Measurements from ENCODE around the gene CRY2.

The CRY2 gene

DNA sequence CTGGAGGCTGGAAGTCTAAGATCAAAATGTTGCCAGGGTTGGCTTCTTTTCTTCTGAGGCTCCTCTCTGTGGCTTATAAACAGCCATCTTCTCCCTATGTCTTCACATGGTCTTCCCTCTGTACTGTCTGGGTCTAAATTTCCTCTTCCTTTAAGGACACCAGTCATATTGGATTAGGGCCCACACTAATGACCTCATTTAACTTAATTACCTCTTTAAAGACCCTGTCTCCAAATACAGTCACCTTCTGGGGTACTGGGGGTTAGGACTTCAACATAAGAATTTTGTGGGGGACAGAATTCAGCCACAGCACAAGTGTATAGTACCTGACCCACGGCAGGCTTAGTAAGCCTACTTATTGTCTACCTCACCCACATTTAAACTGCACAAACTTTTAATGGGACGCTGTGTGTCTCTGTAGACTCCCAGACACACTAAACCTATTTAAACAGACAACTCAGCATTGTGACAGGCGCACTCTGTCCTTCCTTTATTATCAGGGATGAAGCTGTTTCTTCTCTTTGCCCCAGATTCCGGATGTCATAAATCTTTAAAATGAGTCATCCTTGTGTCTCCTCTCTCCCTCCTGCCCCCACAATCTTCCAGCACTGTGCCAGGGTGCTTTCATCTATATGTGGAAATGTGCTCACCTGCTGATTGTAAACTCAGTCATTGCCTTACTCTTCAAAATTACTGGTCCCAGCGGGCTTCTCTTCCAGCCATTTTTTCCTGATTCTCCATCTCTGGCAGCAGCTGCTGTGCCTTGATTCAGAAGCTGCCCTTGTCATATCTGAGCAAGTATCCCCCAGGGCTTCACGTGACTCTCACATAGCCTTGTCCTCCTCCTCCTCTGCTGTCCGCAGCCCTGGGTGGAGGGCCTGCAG is 32.8 kb downstream of the CRY2 start:
- no peak for DNase-seq (ENCODE audit: low read depth)

- no peak for DNase-seq (ENCODE audit: low read depth)
Measured at GRCh38 chr11:45880772-45881570, 33.7 kb downstream of the CRY2 start.

GRCh38 chr11:45881708-45882368 is 34.6 kb downstream of the CRY2 start:
- DNase-seq (ENCODE audit: low read depth): no peak

- no peak for DNase-seq (ENCODE audit: low read depth)
Measured at GRCh38 chr11:45884596-45885185, 37.4 kb downstream of the CRY2 start.

GRCh38 chr11:45885274-45885920 is 38.1 kb downstream of the CRY2 start, which contains the start of gene MAPK8IP1:
TSS of gene MAPK8IP1 (plus strand) at chr11:45885651. CDS start at chr11:45885821, 170 bp downstream.
- DNase-seq (ENCODE audit: low read depth): peak; percentile 39

GRCh38 chr11:45885921-45886721 is 38.8 kb downstream of the CRY2 start:
- no peak for DNase-seq (ENCODE audit: low read depth)

DNA sequence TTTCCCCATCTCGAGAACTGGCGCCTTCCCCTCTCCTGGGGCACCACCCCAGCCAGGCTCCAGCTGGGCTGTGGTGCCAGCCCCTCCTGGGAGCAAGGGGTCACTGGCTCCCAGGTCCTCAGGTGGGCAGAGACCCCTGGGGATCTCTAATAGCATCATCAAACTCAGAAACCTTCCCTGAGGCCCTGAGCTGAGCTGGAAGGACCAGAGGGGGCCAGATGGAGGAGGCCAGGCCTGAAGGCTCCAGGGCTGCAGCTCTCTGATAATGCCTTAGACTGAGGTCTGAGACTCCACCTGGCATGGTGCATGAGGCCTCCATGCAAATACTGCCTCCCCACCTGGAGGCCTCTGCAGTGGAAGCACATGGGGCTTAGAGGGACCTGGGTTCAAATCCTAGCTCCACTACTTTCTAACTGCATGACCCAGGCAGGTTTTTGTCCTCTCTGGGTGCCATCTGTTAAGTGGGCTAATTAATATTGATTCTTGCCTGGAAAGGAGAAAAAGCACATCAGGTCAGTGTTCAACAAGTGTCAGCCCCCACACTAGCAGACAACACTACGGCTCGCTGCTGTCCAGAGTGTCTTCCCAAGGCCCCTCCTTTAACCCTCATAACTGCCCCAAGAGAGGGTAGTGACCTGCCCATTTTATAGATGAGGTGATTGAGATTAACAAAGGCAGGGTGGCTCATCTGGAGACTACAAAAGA is 39.7 kb downstream of the CRY2 start:
- DNase-seq (ENCODE audit: low read depth): no peak

DNA sequence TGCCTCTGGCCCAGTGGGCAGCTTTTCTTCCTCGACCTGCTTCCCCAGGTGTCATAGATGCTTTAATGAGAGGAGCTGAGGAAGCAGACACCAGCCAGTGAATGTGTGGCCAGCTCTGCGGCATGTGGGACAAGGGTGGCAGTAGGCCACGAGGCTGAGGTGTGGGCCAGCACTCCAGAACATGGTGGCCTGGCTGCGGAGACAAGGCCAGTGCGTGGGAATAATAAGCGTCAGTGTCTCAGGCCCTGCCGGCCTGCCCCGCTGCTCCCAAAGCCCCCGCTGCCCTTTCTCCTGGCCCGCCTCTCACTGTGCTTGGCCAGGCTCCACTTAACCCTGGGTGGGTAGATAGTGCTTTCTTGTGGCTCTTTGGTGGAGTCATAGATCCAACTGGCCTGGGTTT is 40.3 kb downstream of the CRY2 start:
- no peak for DNase-seq (ENCODE audit: low read depth)

GRCh38 chr11:45889555-45889954 is 42.3 kb downstream of the CRY2 start:
- DNase-seq (ENCODE audit: low read depth): no peak

- no peak for DNase-seq (ENCODE audit: low read depth)
Measured at GRCh38 chr11:45889966-45890365, 42.7 kb downstream of the CRY2 start.

- no peak for DNase-seq (ENCODE audit: low read depth)
Measured at GRCh38 chr11:45890886-45891550, 43.7 kb downstream of the CRY2 start.

DNA sequence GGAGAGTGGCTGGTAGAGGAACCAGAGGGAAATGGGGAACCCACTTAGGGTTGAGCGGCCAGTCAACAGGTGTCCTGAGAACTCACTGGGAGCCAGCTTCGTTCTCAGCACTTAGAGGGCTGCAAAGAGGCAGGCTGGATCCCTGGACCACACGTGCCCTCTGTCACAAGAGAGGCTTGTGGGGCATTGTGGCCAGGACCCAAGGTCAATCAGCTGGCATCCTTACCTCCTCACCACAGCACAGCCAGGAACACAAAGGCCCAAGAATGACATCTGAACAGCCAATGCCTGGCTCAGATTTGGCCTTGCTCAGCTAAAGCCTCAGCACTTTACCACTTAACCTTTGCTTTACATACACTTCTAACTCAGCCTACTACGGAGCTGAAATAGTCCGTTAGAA is 45.6 kb downstream of the CRY2 start:
- DNase-seq (ENCODE audit: low read depth): no peak

- DNase-seq (ENCODE audit: low read depth): no peak
Measured at GRCh38 chr11:45894555-45895247, 47.4 kb downstream of the CRY2 start.

DNA sequence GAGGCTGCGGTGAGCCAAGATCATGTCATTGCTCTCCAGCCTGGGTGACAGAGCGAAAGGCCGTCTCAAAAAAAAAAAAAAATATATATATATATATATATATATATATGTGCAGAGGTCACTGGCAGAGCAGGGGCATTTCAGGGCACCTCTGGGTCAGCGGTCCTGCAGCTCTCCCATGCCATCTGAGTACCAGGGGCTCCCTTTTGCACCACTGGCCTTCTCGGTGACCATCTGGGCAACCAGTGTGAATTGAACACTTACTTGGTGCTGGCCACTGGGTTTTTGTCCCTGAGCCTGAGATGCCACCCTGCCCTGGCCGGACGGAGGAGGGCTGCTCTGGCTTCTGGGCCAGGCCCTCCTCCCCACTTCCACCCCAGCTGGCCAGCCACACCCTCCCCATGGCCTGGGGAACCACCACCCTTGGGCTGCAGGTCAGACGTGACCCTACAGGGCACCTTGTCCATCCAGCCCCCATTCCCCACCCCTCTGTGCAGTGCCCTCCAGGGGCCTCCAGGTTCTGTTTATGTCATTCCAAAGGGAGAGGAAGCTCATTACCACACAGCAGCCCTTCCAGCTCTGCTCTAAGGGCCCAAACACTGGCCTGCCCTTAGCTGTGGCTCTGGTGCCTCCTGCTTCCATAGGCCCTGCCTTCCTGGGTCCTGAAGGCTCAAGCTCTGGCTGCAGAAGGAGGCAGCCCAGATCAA is 48.4 kb downstream of the CRY2 start:
- no peak for DNase-seq (ENCODE audit: low read depth)

- DNase-seq (ENCODE audit: low read depth): no peak
Measured at GRCh38 chr11:45896422-45896984, 49.2 kb downstream of the CRY2 start.

GRCh38 chr11:45897556-45897955 is 50.3 kb downstream of the CRY2 start:
- no peak for DNase-seq (ENCODE audit: low read depth)

GRCh38 chr11:45899086-45899447 is 51.8 kb downstream of the CRY2 start:
- no peak for DNase-seq (ENCODE audit: low read depth)

Data from T follicular helper cell (primary cell).